SU-DHL-6 (cell line): ENCODE measurements around the gene PSMB3.

Experiments used
- H2AFZ ChIP-seq: fragments of 200-600 bp; sonication (generic); 2 replicates; pipeline ENCODE4 v1.6.1; 2014; ENCODE audit warnings: low read depth, mild to moderate bottlenecking, moderate library complexity, mixed read lengths, antibody characterized with exemption, low read length; ENCODE audit not compliant: severe bottlenecking
- H3F3A ChIP-seq: fragments of 200-600 bp; shearing (Covaris generic); 2 replicates; pipeline ENCODE4 v1.6.0; 2016; ENCODE audit warnings: antibody characterized with exemption, mild to moderate bottlenecking; ENCODE audit not compliant: insufficient read depth
- H3K27ac ChIP-seq: fragments of 200-600 bp; sonication (generic); 2 replicates; pipeline ENCODE4 v1.5.1; 2016; ENCODE audit warnings: low read depth, mild to moderate bottlenecking, low read length, moderate library complexity, mixed read lengths
- H3K27me3 ChIP-seq: fragments of 200-600 bp; sonication (generic), shearing (Covaris generic); 2 replicates; pipeline ENCODE4 v1.6.0; 2014; ENCODE audit warnings: mild to moderate bottlenecking, low read length
- H3K36me3 ChIP-seq: fragments of 200-600 bp; sonication (generic); 2 replicates; pipeline ENCODE4 v1.6.1; 2014; ENCODE audit warnings: mild to moderate bottlenecking, low read length, mixed read lengths
- H3K4me2 ChIP-seq: fragments of 300-600, 200-600 bp; shearing (Covaris generic), sonication (generic); 2 replicates; pipeline ENCODE4 v1.6.0; 2014; ENCODE audit warnings: low read length, low read depth, mild to moderate bottlenecking; ENCODE audit not compliant: poor library complexity, severe bottlenecking
- H3K4me3 ChIP-seq: fragments of 200-600 bp; sonication (generic); 2 replicates; pipeline ENCODE4 v1.5.1; 2014; ENCODE audit warnings: antibody characterized with exemption, low read length, mild to moderate bottlenecking, mixed read lengths; ENCODE audit not compliant: insufficient read depth, poor library complexity, severe bottlenecking
- H3K79me2 ChIP-seq: fragments of 200-600 bp; sonication (generic); 2 replicates; pipeline ENCODE4 v1.6.1; 2014; ENCODE audit warnings: mild to moderate bottlenecking, low read length, moderate library complexity; ENCODE audit not compliant: insufficient read depth
- H3K9ac ChIP-seq: fragments of 200-600 bp; sonication (generic); 2 replicates; pipeline ENCODE4 v1.7.0; 2014; ENCODE audit warnings: mild to moderate bottlenecking, low read length
- H3K9me2 ChIP-seq: fragments of 200-600 bp; sonication (generic); replicated peaks from 2 replicates; pipeline ENCODE4 v1.6.1; 2014; ENCODE audit warnings: low read length; ENCODE audit not compliant: insufficient read depth
- H3K9me3 ChIP-seq: fragments of 200-600 bp; sonication (generic); 2 replicates; pipeline ENCODE4 v1.6.1; 2014; ENCODE audit warnings: low read length, mixed read lengths; ENCODE audit not compliant: insufficient read depth
- H4K20me1 ChIP-seq: fragments of 200-600 bp; sonication (generic); 2 replicates; pipeline ENCODE4 v1.6.1; 2014; ENCODE audit warnings: low read depth, mild to moderate bottlenecking, antibody characterized with exemption, low read length, moderate library complexity, mixed read lengths
- EZH2phosphoT487 ChIP-seq: fragments of 200-600 bp; sonication (generic), shearing (Covaris generic); conservative IDR thresholded peaks from 2 replicates; pipeline ENCODE4 v1.6.1; 2018; ENCODE audit warnings: mild to moderate bottlenecking, antibody characterized with exemption, low read length, moderate library complexity, mixed read lengths
- TF ChIP-seq, protein P1 (sequence below): fragments of 200-600 bp; sonication (generic); IDR thresholded peaks from one replicate; pipeline ENCODE4 v1.5.1; 2017; ENCODE audit warnings: antibody characterized with exemption, mild to moderate bottlenecking, low read length, moderate library complexity; ENCODE audit not compliant: insufficient read depth, poor library complexity, severe bottlenecking

PSMB3 gene

DNA sequence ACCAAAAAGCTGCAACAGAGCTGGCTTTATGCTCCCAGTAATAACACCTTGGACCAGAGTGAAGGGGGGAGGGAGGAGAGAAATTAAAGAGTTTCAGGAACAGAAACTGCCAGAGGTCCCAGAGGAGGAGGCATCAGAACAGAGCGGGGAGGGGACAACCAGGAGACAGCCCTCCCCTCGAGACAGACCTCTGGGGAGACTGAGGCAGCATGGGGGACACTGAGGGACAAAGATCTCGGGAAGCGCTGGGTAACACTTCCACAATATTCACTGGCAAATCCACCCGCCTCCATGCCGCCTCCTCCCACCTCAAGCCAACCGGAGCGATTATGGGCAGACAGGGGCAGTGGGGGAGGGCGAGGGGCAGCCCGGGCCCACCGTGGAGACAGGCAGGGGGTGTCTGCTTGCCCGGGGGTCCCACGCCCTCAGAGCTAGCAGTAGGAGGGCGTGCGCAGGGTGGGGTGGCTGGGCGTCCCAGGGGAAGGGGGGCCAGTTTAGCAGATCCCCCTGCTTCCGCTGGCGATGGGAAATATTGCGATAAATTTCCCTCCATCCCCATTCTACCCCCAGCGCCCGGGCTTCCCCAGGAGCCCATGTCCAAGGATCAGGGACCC lies 5.6 kb upstream of the PSMB3 start:
- Histone ChIP-seq H3K4me2 (peak overlapping the region; percentile 58), H3K27me3 (no peaks in the 10 kb centered on the region), H3K36me3 (no peaks in the 10 kb centered on the region), H3K79me2 (no peaks in the 10 kb centered on the region), H3K9me3 (no peaks in the 10 kb centered on the region), H3K9ac (peak overlapping the region; percentile 45), H3F3A (0 out of 2 replicates have a peak, but pooled peaks cover 9% of the 10 kb centered on the region), H3K9me2 (no peaks in the 10 kb centered on the region), H3K27ac (no peak overlapping the region), H2AFZ (peak overlapping the region; percentile 15), H3K4me3 (peak overlapping the region; percentile 48), H4K20me1 (no peaks in the 10 kb centered on the region)
- TF ChIP-seq, protein P1, sequence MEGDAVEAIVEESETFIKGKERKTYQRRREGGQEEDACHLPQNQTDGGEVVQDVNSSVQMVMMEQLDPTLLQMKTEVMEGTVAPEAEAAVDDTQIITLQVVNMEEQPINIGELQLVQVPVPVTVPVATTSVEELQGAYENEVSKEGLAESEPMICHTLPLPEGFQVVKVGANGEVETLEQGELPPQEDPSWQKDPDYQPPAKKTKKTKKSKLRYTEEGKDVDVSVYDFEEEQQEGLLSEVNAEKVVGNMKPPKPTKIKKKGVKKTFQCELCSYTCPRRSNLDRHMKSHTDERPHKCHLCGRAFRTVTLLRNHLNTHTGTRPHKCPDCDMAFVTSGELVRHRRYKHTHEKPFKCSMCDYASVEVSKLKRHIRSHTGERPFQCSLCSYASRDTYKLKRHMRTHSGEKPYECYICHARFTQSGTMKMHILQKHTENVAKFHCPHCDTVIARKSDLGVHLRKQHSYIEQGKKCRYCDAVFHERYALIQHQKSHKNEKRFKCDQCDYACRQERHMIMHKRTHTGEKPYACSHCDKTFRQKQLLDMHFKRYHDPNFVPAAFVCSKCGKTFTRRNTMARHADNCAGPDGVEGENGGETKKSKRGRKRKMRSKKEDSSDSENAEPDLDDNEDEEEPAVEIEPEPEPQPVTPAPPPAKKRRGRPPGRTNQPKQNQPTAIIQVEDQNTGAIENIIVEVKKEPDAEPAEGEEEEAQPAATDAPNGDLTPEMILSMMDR = no peak
- no peak for TF ChIP-seq EZH2phosphoT487

DNA sequence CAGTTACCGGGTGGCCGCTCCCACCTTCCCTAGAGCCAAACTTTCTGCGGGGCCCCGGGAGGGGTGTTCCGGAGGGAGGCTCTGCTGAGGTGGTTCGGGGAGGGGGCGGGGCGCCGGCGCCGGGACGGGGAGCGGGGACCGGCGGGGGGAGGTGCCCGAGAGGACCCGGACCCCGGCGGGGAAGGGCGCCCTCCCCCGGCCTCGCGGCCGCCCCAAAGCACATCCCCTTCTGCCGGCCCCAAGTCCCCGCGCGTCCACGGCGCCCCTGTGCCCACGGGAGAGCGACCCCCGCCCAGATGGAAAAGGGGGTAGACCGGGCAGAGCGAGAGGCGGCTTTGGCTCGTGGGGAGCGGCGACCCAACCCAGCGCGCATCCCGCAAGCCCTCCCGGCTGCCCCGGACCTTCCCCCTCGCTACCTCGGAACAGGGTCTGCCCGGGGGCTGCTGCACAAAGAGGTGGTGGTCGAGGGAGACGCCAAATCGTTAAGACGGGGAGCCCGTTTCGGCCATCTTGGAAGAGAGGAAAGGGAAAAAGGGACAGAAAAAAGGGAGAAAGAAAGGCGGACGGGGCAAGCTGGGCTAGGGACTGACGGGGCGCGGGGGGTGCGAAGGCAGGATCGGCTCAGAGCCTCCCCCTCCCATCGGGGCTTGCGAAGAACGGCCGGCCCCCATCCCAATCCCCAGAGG lies 4.9 kb upstream of the PSMB3 start:
- Histone ChIP-seq H3K4me2 (peak overlapping the region; percentile 58), H3K79me2 (peaks cover under 1% of the 10 kb centered on the region), H3K27ac (no peak overlapping the region), H3K36me3 (no peaks in the 10 kb centered on the region), H3K27me3 (no peaks in the 10 kb centered on the region), H3F3A (0 out of 2 replicates have a peak, but pooled peaks cover 9% of the 10 kb centered on the region), H3K4me3 (peak overlapping the region; percentile 48), H3K9me3 (no peaks in the 10 kb centered on the region), H3K9me2 (no peaks in the 10 kb centered on the region), H4K20me1 (no peaks in the 10 kb centered on the region), H3K9ac (peak overlapping the region; percentile 45), H2AFZ (peak overlapping the region; percentile 15)
- TF ChIP-seq, protein P1 = no peak
- no peak for TF ChIP-seq EZH2phosphoT487

DNA sequence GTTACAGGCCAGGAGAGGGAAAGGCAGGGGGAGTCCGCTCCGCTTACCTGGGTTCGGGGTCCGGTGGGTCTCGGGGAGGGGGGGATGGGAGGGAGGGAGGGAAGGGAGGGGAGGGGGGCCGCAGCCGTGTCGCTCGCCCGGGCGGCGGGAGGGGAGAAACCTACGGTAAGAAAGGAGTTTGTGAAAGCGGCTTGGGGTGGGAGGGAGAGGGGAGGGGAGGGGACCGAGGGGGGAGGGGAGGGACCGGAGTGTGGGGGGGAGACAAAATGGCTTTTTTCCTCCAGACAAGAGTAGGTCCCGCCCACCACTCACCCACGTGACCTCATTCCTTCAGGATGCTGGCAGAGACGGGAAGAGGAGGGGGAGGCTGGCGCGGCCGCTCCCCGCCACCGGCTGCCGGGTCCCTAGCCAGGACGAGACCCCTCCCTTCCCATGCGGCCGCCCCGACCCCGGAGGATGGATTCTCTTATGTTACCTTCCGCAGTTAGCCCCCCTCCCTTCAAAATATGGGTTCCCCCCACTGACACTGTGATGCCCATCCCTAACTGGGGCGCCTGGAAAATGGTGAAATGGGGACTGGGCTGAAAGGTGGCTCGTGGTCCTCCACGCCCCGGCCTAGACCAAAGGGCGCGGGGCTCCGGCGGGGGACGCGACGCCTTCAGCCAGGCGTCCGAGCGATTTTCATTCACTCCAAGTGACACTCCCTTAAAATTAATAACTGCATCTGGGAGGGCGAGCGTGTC lies 4.2 kb upstream of the PSMB3 start, which contains the start of gene PCGF2:
Gene PCGF2, minus strand, starts transcription at position 188 of the 743 bp plus-strand sequence. CDS start 7,934 bp downstream, outside the sequence.
- Histone ChIP-seq H3K4me3 (peak within 1 kb of the TSS; percentile 48), H3K27me3 (no peaks in the 10 kb centered on the region), H3K79me2 (peaks cover 8% of the 10 kb centered on the region), H4K20me1 (no peaks in the 10 kb centered on the region), H2AFZ (peak within 1 kb of the TSS; percentile 15), H3K9me3 (no peaks in the 10 kb centered on the region), H3K36me3 (no peaks in the 10 kb centered on the region), H3K9me2 (no peaks in the 10 kb centered on the region), H3K4me2 (peak within 1 kb of the TSS; percentile 58), H3K27ac (no peak within 1 kb of the TSS), H3K9ac (peak within 1 kb of the TSS; percentile 45), H3F3A (0 out of 2 replicates have a peak, but pooled peaks cover 9% of the 10 kb centered on the region)
- TF ChIP-seq, protein P1 = no peak
- TF ChIP-seq EZH2phosphoT487 = no peak
